Measurements from ENCODE around the gene INPP4A. TPM values are rescaled to one million over a fixed set of nuclear protein-coding genes. Genes with fewer than 3 reads are reported as not detected.

Gene INPP4A
- total and polyA plus RNA-seq, 2 of the 13 experiments (the other 11 are each of a cell fraction or from before 2014, with no cell fraction given): 10.1 to 10.9 TPM

DNA sequence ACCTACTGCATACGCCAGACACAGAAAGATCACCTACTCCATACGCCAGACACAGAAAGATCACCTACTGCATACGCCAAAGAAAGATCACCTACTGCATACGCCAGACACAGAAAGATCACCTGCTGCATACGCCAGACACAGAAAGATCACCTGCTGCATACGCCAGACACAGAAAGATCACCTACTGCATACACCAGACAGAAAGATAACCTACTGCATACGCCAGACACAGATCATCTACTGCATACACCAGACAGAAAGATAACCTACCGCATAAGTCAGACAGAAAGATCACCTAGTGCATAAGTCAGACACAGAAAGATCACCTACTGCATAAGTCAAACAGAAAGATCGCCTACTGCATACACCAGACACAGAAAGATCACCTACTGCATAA is 137.9 kb downstream of the INPP4A start:
- ATAC-seq (no peak), FAIRE-seq (no peak), DNase-seq (ENCODE audit: low spot score) (no peak)
- intact Hi-C loops (cut with micrococcal nuclease; ENCODE audit: unreplicated experiment): no loop called here
- POLR2A ChIA-PET: no interaction called here
- no peak for TF ChIP-seq ZNF326 (CRISPR knock-in tag; IDR thresholded peaks at IDR 0.05; ENCODE audit: borderline replicate concordance)
- TF ChIP-seq ZKSCAN8 (CRISPR knock-in tag; IDR thresholded peaks at IDR 0.05; ENCODE audit: borderline replicate concordance): 0 out of 2 replicates have a peak, but pooled peaks have one; percentile 8
- CTCF ChIA-PET (ENCODE audit: low intra/inter-chr PET ratio, low total read pairs): no interaction called here
- Histone ChIP-seq H3K79me2 (ENCODE audit: insufficient read depth, low read length) (no peaks in the 10 kb centered on the region), H3K9me3 (ENCODE audit: low read length) (no peaks in the 10 kb centered on the region), H3K27ac (ENCODE audit: extremely low read length, insufficient read depth, low read length) (no peak overlapping the region), H3K4me1 (ENCODE audit: insufficient read depth, low read length) (peaks cover 19% of the 10 kb centered on the region), H3K4me3 (replicated peaks in 1 of 3; ENCODE audit: insufficient read depth in 1 of 3, low read depth in 2 of 3, low read length in 3 of 3) (no peak overlapping the region), H3K9ac (ENCODE audit: insufficient read depth, low read depth, low read length) (no peak overlapping the region), H2AFZ (ENCODE audit: low read length) (no peak overlapping the region), H3K4me2 (ENCODE audit: low read depth, low read length) (no peak overlapping the region), H3K27me3 (ENCODE audit: control insufficient read depth in 1 of 2, insufficient read depth in 2 of 2, low read length in 2 of 2) (no peaks in the 10 kb centered on the region), H4K20me1 (ENCODE audit: insufficient read depth, low read length) (no peaks in the 10 kb centered on the region), H3K36me3 (replicated peaks in 1 of 2; ENCODE audit: control insufficient read depth in 1 of 2, insufficient read depth in 2 of 2, low read length in 2 of 2) (peaks cover 3 to 8% of the 10 kb centered on the region in 2 experiments)
- WGBS (ENCODE audit: low lambda C conversion rate): 96% methylated on average over 9 of the region's 9 CpGs
- in situ Hi-C loops (cut with HindIII; ENCODE audit: extremely low pct_ligation_motif_present, low pct_unique_long_range_greater_than_20kb): no loop called here
- no TSS peak for BruUV-seq (replicated peaks)

- ATAC-seq (no peak), FAIRE-seq (no peak), DNase-seq (ENCODE audit: low spot score) (no peak)
- H3K9me3 ChIP-seq (ENCODE audit: low read length): no peaks in the 10 kb centered on the region
- peaks cover 3 to 7% of the 10 kb centered on the region in 2 experiments; a peak in 4 of 5 replicates for H3K36me3 ChIP-seq (replicated peaks in 1 of 2; ENCODE audit: control insufficient read depth in 1 of 2, insufficient read depth in 2 of 2, low read length in 2 of 2)
- H3K27ac ChIP-seq (ENCODE audit: extremely low read length, insufficient read depth, low read length): peak overlapping the region; percentile 83
- TF ChIP-seq ZBTB43 (CRISPR knock-in tag; conservative IDR thresholded peaks at IDR 0.05) (0 out of 2 replicates have a peak, but pooled peaks have one; percentile 1), HOXA3 (CRISPR knock-in tag; IDR thresholded peaks at IDR 0.05) (no peak), THYN1 (CRISPR knock-in tag; IDR thresholded peaks at IDR 0.05; ENCODE audit: borderline replicate concordance, low read depth) (no peak)
- H3K79me2 ChIP-seq (ENCODE audit: insufficient read depth, low read length): no peaks in the 10 kb centered on the region
- BruUV-seq (replicated peaks): no TSS peak
- ChIA-PET POLR2A (interaction anchor here (0.9 to 1.6 kb wide), 4 partner anchors 13 to 152 kb away, joined by 3 to 5 read pairs (median 4); partner anchors contain the start of genes COA5 and UNC50), CTCF (ENCODE audit: low intra/inter-chr PET ratio, low total read pairs) (no interaction called here)
- in situ Hi-C loops (cut with HindIII; ENCODE audit: extremely low pct_ligation_motif_present, low pct_unique_long_range_greater_than_20kb): no loop called here
- H3K27me3 ChIP-seq (ENCODE audit: control insufficient read depth in 1 of 2, insufficient read depth in 2 of 2, low read length in 2 of 2): no peaks in the 10 kb centered on the region
- intact Hi-C loops (cut with micrococcal nuclease; ENCODE audit: unreplicated experiment): no loop called here
- WGBS (ENCODE audit: low lambda C conversion rate): 96% methylated on average over 7 of the region's 7 CpGs
- 0 out of 2 replicates have a peak overlapping the region, but pooled peaks have one; percentile 68 for H3K4me2 ChIP-seq (ENCODE audit: low read depth, low read length)
- H3K9ac ChIP-seq (ENCODE audit: insufficient read depth, low read depth, low read length): no peak overlapping the region
- no peaks in the 10 kb centered on the region for H4K20me1 ChIP-seq (ENCODE audit: insufficient read depth, low read length)
- H2AFZ ChIP-seq (ENCODE audit: low read length): no peak overlapping the region
- H3K4me3 ChIP-seq (replicated peaks in 1 of 3; ENCODE audit: insufficient read depth in 1 of 3, low read depth in 2 of 3, low read length in 3 of 3): no peak overlapping the region
- peaks cover 19% of the 10 kb centered on the region for H3K4me1 ChIP-seq (ENCODE audit: insufficient read depth, low read length)
Observed at GRCh38 chr2:98583276-98583675, 138.6 kb downstream of the INPP4A start.
